GM12878 (cell line): ENCODE measurements around the gene PEF1.

ENCODE experiments used
- EZH2 ChIP-seq: IDR thresholded peaks from 2 replicates; pipeline ENCODE4 v1.6.1; 2012; ENCODE audit warnings: low read depth, mild to moderate bottlenecking, control low read depth, inconsistent platforms, low read length, borderline replicate concordance; ENCODE audit not compliant: control insufficient read depth
- GABPA ChIP-seq: IDR thresholded peaks from 2 replicates; pipeline ENCODE4 v1.6.1; 2014; ENCODE audit warnings: antibody characterized with exemption, low read depth, mild to moderate bottlenecking, inconsistent platforms
- HDAC2 ChIP-seq: fragments of 200-600 bp; sonication (generic); IDR thresholded peaks from 2 replicates; pipeline ENCODE4 v1.6.1; 2017
- TF ChIP-seq, protein P1 (sequence below): IDR thresholded peaks from 2 replicates; pipeline ENCODE4 v1.6.1; 2012; ENCODE audit warnings: low read length, inconsistent platforms

DNA sequence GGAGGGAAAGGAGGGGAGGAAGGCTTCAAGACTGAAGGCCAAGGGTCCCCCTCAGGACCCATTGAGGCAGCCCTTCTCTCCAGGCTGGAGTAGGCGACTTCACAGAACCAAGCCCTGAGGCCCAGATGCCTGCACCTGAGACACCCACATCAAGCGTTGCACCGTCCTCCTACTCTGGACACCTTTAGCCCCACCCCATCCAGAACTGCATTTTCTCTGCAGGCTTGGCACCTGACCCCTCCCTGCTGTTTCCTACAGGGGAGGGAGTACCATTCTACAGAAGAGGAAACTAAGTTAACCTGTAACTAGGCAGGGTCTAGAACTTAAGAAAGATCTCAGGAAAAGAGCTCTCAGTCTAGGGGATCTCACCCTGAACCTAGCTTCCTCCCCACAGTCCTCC is 12.0 kb downstream of the PEF1 start:
- TF ChIP-seq, protein P1, sequence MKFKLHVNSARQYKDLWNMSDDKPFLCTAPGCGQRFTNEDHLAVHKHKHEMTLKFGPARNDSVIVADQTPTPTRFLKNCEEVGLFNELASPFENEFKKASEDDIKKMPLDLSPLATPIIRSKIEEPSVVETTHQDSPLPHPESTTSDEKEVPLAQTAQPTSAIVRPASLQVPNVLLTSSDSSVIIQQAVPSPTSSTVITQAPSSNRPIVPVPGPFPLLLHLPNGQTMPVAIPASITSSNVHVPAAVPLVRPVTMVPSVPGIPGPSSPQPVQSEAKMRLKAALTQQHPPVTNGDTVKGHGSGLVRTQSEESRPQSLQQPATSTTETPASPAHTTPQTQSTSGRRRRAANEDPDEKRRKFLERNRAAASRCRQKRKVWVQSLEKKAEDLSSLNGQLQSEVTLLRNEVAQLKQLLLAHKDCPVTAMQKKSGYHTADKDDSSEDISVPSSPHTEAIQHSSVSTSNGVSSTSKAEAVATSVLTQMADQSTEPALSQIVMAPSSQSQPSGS, result no peak
- TF ChIP-seq EZH2 (no peak), HDAC2 (no peak), GABPA (no peak)
